ENCODE results near the gene DGKZ.

DGKZ gene

DNA sequence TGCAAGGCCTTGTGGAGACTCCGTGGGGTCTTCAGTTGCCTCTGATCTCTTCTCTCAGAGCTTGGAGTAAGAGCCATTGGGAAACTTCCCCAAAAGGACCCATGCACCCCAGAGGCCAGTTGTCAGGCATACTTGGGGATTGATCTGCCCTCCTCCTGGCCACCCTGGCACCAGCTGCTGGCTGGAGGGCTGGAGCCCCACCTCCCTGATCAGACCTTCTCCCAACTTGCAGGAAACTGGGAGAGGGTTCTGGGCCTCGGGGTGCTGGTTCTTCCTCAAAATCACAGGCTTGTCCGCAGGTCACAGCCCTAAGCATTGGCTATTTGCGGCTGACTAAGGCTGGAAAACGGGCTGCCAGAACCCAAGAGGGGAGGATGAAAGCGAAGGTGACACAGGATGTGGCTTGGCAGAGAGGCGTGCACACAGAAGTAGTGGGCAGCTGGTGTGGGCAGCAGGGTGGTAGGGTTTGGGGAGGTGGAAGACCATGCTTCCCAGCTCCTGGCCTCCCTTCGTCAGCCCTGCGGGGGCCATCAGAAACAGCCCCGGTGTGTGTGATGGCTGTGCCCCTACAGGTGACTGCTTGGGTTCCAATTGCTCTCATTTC lies 1.3 kb upstream of the DGKZ start:
- DNase-seq: no peak

- DNase-seq: no peak
Observed at GRCh38 chr11:46347637-46348311, 511 bp downstream of the DGKZ start.

DNA sequence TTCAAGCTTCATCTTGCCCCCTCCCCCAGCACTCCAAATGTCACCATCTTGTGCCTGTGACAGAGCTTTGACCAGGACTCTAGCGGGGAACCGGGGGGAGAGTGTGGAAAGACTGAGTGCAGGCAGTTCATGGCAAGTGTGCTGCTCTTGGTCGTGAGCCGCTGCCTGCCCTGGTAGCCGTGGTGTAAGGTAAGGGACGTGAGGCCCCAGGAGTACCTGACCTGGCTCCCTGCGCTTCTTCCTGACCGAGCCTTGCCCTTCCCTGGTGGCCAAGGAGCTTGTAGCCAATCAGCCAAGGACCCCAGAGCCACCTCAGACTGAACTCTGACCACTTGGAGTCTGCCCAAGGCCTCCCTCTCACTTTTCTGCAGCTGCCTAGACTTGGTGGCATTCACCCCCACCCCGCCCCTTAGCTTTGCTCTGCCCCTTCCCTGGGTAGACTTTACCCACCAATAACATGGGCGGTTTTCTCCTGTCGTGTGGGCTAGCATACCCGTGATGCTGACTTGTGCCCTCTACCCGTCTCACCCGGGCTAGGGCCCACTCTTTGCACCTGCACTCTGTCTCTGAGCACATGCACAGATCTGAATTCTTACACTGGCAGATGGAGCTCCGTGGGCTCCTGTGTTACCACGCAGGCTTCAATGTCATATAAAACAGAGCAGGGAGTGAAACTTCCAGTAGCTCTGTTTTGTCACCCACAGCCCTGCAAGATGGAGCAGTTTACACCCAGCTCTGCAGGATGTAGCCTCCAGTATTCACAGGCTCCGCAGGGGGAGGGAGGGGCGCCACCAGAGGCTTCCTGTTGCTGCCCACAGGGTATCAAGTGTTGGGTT lies 1.5 kb downstream of the DGKZ start:
- no peak for DNase-seq

- no peak for DNase-seq
Observed at GRCh38 chr11:46350695-46351094, 3.4 kb downstream of the DGKZ start.

DNA sequence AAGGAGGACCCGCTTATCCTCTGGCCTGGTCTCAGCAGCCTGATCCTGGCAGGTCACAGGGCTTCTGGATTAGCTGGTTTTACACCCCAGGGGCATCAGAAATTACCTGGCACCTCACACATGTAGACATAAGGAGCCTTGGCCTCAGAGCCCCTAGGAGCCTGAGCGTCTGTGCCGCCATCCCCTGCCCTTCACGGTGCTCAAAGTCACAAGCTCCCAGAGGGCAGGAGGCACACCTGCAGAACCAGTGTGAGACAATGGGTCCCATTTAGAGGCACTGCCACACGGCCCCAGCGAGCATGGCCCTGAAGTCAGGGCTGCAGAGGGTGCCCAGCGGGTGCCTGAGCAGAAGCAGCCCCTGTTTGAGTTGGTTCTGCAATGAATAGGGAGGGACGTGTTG lies 3.9 kb downstream of the DGKZ start:
- no peak for DNase-seq

DNA sequence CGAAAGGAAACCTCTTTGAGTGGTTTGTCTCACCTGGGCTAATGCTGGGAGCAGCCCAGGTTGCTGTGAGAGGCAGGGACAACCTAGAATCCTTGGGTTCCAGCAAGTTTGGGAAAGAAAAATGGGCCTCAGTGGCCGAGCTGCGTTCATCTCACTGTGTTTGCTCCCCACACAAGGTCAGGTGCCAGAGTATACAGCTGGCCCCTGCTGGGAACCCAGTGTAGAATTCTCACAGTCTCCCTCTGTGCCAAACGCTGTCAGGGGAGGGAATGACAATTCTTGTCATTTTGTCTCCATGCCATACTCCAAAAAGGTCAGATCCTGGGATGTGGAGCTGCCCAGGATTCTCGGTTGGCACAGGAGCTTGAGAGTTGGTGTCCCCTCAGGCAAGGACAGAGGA lies 4.3 kb downstream of the DGKZ start:
- DNase-seq: no peak

GRCh38 chr11:46352063-46352841 lies 5.0 kb downstream of the DGKZ start:
- peak; percentile 36 for DNase-seq

DNA sequence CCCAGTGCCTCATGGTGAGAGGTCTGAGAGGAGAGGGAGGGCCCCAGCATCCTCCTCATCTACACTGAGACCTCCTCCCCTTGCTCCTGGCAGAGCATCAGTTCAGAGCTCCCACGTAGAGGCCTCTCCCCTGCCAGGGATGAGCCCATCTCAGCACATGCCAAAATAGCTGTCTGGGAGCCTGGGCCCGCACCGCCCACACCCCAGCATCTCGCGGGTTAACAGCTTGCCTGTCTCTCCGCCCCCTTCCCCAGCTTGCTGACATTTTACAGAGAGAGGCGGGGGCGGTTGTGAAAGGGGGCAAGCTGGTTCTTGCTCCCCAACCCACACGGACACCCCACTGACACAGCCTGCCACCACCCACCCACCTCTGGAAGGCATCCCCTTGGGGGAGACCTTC lies 6.4 kb downstream of the DGKZ start:
- no peak for DNase-seq

DNA sequence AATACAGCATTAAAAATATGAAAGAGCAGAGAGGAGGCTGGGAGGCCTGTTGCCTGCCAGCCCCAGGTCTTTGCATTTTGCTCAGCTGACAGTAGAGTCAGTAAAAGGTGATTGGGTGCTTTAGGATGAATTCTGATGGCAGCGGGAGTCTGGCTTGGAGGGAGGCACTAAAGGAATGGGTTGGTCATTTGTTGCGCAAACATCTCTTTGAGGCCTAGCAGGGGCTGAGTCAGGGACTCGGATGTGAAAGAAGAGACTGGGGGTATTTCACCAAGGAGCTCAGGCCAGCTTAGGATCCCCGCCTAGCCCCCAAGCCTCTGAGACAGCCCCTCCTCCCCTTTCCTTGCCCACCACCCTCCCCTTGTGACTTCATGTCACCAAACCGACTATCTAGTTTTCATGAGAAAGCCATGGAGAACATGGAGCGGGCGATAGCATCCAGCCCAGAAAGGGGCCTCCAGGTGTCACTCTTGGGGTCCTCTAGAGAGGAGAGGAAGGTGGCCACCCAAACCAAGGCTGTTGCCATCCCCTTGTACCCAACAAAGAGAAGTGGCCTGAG lies 9.7 kb downstream of the DGKZ start:
- DNase-seq: peak; percentile 39

- DNase-seq: no peak
Observed at GRCh38 chr11:46357483-46357936, 10.2 kb downstream of the DGKZ start.

GRCh38 chr11:46359953-46360352 lies 12.7 kb downstream of the DGKZ start:
- DNase-seq: no peak

- no peak for DNase-seq
Observed at GRCh38 chr11:46360878-46361277, 13.6 kb downstream of the DGKZ start.

DNA sequence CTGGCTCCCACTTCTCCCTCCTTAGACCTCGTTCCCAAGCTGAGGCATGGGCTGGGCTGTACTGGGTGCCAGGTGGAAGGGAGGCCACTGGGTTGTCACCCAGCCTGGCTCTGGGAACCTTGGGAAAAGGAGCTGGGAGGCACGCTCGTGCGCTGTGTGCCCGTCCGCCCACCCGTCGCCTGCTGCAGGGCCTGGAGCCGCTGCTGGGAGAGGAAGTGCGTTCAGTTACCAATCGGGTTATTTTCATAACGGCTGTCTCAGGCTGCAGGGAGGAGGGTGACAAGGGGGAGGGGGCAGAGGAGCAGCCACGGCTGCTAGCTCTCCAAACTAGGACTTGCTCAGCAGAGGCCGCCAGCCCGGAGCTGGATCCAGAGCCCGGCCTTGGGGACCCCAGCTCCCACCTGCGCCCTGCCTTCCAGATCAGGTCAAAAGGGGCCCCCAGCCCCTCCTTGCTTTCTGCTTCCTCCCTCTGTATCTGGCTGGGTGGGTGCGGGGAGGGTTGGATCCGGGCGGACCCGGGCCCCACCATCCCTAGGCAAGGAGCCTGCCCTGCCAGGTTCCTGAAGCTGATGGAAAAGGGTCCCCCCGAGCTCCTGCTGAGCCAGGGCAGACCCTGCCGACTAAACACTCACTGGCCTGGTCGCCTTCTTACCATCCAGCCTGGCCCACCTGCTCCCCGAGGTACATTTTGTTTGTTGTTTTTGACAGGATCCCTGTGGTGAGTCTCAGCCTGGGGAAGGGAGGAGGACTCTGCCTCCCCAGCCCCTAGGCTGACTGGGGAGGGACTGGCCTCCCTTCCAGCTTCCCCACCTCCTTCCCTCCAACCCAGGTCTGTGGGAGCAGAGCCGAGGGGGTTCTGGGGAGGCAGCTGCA lies 14.3 kb downstream of the DGKZ start:
- DNase-seq: peak; percentile 87

- DNase-seq: no peak
Observed at GRCh38 chr11:46362156-46363030, 15.1 kb downstream of the DGKZ start.

DNA sequence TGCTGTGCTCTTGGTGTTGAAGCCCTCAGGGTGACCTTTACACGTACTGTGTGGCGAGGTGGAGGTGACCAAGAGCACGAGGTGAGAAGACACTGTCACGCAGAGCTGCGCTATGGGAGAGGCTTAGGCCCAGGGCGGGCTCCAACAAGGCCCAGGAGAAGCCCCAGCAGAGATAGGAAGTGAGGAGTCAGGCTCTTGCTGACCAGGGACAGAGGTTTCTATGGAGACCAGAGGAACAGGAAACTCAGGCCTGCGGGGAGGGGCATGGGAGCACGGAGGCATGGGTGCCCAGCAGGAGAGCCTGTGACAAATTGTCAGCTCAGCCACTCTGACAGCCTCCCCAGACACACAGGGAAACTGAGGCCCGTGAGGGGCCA lies 15.8 kb downstream of the DGKZ start:
- DNase-seq: peak; percentile 78

- peak; percentile 58 for DNase-seq
Observed at GRCh38 chr11:46363455-46364005, 16.3 kb downstream of the DGKZ start.

- no peak for DNase-seq
Observed at GRCh38 chr11:46364056-46364455, 16.8 kb downstream of the DGKZ start.

DNA sequence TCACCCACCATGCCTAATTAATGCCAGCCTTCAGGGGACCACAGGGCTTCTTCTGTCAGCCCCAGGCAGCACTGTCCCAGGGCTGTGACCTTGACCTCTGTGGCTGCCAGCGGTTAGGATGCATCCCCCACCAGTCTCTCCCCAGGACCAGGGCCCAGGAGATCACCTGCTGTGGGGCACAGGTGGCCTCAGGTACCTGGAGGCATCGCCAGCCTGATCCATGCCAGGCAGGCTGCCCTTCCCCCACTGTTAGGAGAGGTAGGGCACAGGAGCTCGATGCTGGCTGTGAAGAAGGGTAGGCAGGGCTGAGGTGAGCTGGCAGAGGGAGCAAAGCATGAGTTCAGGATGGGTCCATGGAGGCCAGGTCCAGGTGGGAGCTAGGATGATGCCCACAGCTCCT lies 17.5 kb downstream of the DGKZ start:
- no peak for DNase-seq

DNA sequence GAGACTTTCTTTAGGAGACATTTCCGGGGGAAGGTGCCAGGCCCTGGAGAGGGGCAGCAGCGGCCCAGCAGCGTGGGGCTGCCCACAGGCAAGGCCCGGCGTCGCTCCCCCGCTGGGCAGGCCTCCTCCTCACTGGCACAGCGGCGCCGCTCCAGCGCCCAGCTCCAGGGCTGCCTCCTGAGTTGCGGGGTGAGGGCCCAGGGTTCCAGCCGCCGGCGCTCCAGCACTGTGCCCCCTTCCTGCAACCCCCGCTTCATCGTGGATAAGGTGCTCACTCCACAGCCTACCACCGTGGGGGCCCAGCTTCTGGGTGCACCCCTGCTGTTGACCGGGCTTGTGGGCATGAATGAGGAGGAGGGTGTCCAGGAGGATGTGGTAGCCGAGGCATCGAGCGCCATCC lies 19.0 kb downstream of the DGKZ start:
- no peak for DNase-seq

DNA sequence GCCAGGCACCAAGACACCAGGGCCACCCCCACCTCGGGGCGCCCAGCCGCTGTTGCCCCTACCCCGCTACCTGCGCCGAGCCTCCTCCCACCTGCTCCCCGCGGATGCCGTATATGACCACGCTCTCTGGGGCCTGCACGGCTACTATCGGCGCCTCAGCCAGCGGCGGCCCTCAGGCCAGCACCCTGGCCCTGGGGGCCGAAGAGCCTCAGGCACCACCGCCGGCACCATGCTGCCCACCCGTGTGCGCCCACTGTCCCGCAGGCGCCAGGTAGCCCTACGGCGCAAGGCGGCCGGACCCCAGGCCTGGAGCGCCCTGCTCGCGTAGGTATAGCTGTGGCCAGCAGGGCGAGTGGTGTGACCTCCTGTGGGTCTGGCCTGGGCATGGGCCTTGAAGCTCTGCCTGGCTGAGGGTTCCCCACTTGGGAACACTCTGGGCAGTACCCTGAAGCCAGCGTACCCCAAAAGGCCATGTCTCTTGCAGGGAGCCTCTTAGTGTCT lies 19.4 kb downstream of the DGKZ start:
- DNase-seq: no peak
